Forelimb muscle (tissue), 1 donor: ENCODE results near the gene CFAP58. TPM values are rescaled to one million over a fixed set of nuclear protein-coding genes. Genes with fewer than 3 reads are reported as not detected.

Experiments used
- DNase-seq: peaks from one replicate; pipeline ENCODE4 v3.0.0-alpha.2; 2013; ENCODE audit warnings: low read depth
- polyA plus RNA-seq: library from polyadenylated mRNA; unstranded; fragments of 120-200 nt; gene quantifications from one replicate; pipeline ENCODE4 v1.2.1, GENCODE V29; 2013; ENCODE audit not compliant: insufficient read length

The CFAP58 gene
- polyA plus RNA-seq, 1 donor: 0.37 TPM

GRCh38 chr10:104485632-104486031 lies 132.0 kb downstream of the CFAP58 start:
- no peak for DNase-seq

GRCh38 chr10:104486803-104487202 lies 133.2 kb downstream of the CFAP58 start:
- DNase-seq: no peak

GRCh38 chr10:104487794-104488438 lies 134.3 kb downstream of the CFAP58 start:
- DNase-seq: no peak

GRCh38 chr10:104488439-104488832 lies 134.8 kb downstream of the CFAP58 start:
- no peak for DNase-seq

- no peak for DNase-seq
Measured at GRCh38 chr10:104492329-104492940, 138.8 kb downstream of the CFAP58 start.

GRCh38 chr10:104498347-104499081 lies 144.9 kb downstream of the CFAP58 start:
- no peak for DNase-seq

- no peak for DNase-seq
Measured at GRCh38 chr10:104501449-104501848, 147.8 kb downstream of the CFAP58 start.

- DNase-seq: no peak
Measured at GRCh38 chr10:104501864-104502579, 148.4 kb downstream of the CFAP58 start.

GRCh38 chr10:104502907-104503306 lies 149.3 kb downstream of the CFAP58 start:
- no peak for DNase-seq

Other genes starting within 250 kb of the CFAP58 start
- gene SFR1, start 231.7 kb upstream of the CFAP58 start, polyA plus RNA-seq: 5.9 TPM
- gene CFAP43, start 121.5 kb upstream of the CFAP58 start, polyA plus RNA-seq: 0.35 TPM
- 34.6 TPM for gene GSTO1, start 98.9 kb upstream of the CFAP58 start, polyA plus RNA-seq
- 0.99 TPM for gene GSTO2, start 84.6 kb upstream of the CFAP58 start, polyA plus RNA-seq
- gene ITPRIP, start 15.4 kb upstream of the CFAP58 start, polyA plus RNA-seq: 7.1 TPM